Activated naive CD8-positive, alpha-beta T cell treated with anti-CD3 and anti-CD28 coated beads, Interleukin-2, amount 50 U/mL, for 24 hours (primary cell): Measurements from ENCODE around the gene CCDC170.

Experiments
- ATAC-seq: fragments of 150-1000 bp; cut with Tn5 transposase; one replicate; pipeline ENCODE4 v1.10.0; 2021
- DNase-seq: peaks from one replicate; pipeline ENCODE4 v3.0.0; 2021
- H3K27ac Mint-ChIP-seq: one replicate; pipeline ENCODE4 v1.8.0; 2021; ENCODE audit warnings: mild to moderate bottlenecking, mixed read lengths
- H3K27me3 Mint-ChIP-seq: one replicate; pipeline ENCODE4 v1.8.0; 2021; ENCODE audit warnings: mixed read lengths
- H3K36me3 Mint-ChIP-seq: one replicate; pipeline ENCODE4 v1.8.0; 2021; ENCODE audit warnings: low read depth, mixed read lengths
- H3K4me1 Mint-ChIP-seq: one replicate; pipeline ENCODE4 v1.8.0; 2021; ENCODE audit warnings: mixed read lengths
- H3K4me3 Mint-ChIP-seq: one replicate; pipeline ENCODE4 v1.8.0; 2021; ENCODE audit warnings: mild to moderate bottlenecking, moderate library complexity, mixed read lengths
- H3K9me3 Mint-ChIP-seq: one replicate; pipeline ENCODE4 v1.8.0; 2021; ENCODE audit warnings: mixed read lengths

CCDC170 gene

GRCh38 chr6:151478670-151479069 is 15.1 kb upstream of the CCDC170 start:
- H3K9me3 Mint-ChIP-seq: no peaks in the 10 kb centered on the region
- H3K4me3 Mint-ChIP-seq: no peak overlapping the region
- no peaks in the 10 kb centered on the region for H3K27me3 Mint-ChIP-seq
- DNase-seq: no peak
- H3K4me1 Mint-ChIP-seq: peaks cover 21% of the 10 kb centered on the region
- no peak overlapping the region for H3K27ac Mint-ChIP-seq
- no peaks in the 10 kb centered on the region for H3K36me3 Mint-ChIP-seq
- no peak for ATAC-seq

GRCh38 chr6:151481786-151482185 is 12.0 kb upstream of the CCDC170 start:
- no peak overlapping the region for H3K4me3 Mint-ChIP-seq
- DNase-seq (no peak), ATAC-seq (no peak)
- H3K36me3 Mint-ChIP-seq: no peaks in the 10 kb centered on the region
- no peak overlapping the region for H3K27ac Mint-ChIP-seq
- no peaks in the 10 kb centered on the region for H3K27me3 Mint-ChIP-seq
- H3K4me1 Mint-ChIP-seq: peaks cover 22% of the 10 kb centered on the region
- H3K9me3 Mint-ChIP-seq: no peaks in the 10 kb centered on the region

DNA sequence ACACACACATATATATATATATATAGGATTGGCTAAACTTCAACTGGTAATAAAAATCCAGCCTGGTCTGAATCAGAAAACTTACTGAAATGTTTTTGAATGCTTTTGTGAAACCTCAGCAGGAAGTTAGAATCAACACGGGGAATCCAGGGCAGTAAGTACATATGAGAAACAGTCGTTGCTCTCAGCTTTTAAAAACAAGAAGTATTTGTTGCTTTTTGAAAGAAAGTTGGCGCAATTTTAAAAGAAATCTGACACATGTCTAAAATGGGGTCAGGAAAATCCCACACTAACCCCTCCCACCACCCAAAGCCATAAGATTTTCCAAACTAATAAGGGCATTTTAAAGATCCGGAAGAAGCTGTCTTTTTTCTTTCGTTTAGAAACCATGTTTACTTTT is 11.5 kb upstream of the CCDC170 start:
- Mint-ChIP-seq H3K27me3 (no peaks in the 10 kb centered on the region), H3K27ac (peak overlapping the region; percentile 66), H3K4me1 (peaks cover 22% of the 10 kb centered on the region), H3K4me3 (peak overlapping the region; percentile 22), H3K9me3 (no peaks in the 10 kb centered on the region), H3K36me3 (no peaks in the 10 kb centered on the region)
- ATAC-seq (no peak), DNase-seq (no peak)

- H3K4me1 Mint-ChIP-seq: peaks cover 22% of the 10 kb centered on the region
- ATAC-seq (no peak), DNase-seq (no peak)
- H3K4me3 Mint-ChIP-seq: no peak overlapping the region
- no peaks in the 10 kb centered on the region for H3K9me3 Mint-ChIP-seq
- no peaks in the 10 kb centered on the region for H3K27me3 Mint-ChIP-seq
- no peaks in the 10 kb centered on the region for H3K36me3 Mint-ChIP-seq
- H3K27ac Mint-ChIP-seq: no peak overlapping the region
Observed at GRCh38 chr6:151483994-151484393, 9.8 kb upstream of the CCDC170 start.

DNA sequence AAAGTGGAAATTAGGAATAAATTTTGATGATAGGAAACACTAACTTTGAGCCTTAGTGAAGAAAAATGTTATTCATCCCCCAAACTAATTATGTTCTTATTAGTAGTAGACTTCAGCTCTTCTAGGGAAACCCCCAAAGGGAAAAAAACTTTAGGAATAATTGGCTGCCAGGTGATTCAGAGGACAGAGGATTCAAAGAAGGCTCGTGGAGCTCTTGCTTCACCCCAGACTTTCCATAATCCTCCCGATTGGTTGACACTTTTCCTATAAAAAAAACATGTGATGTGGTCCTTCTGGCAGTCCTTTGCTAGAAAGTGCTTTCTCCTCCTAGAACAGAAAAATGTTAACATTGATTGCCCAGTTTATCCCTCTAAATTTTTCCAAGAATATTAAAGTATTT is 5.6 kb upstream of the CCDC170 start:
- no peaks in the 10 kb centered on the region for H3K9me3 Mint-ChIP-seq
- DNase-seq (no peak), ATAC-seq (no peak)
- H3K4me3 Mint-ChIP-seq: no peak overlapping the region
- H3K36me3 Mint-ChIP-seq: no peaks in the 10 kb centered on the region
- H3K27ac Mint-ChIP-seq: no peak overlapping the region
- peaks cover 14% of the 10 kb centered on the region for H3K27me3 Mint-ChIP-seq
- H3K4me1 Mint-ChIP-seq: peaks cover 6% of the 10 kb centered on the region

DNA sequence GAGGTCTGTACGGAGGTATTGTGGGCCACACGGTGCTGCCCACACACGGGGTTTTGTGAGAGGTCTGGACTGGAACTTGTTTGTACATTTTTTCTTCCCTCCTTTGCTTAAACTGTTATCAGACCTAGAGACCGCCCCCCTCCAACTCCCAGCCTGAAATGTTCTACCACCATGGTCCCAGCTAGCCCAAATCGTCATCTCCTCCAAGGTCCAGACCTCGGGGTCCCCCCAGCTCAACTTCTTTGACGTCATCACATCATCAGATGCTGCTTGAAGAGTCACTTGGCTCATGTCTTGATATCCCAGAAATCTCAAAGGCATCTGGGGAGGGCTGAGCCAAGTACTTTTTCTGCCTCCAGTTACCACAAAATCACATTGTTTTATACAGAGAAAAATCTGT is 2.8 kb upstream of the CCDC170 start:
- no peak overlapping the region for H3K4me3 Mint-ChIP-seq
- no peak overlapping the region for H3K27ac Mint-ChIP-seq
- H3K36me3 Mint-ChIP-seq: no peaks in the 10 kb centered on the region
- peaks cover 5% of the 10 kb centered on the region for H3K4me1 Mint-ChIP-seq
- no peak for ATAC-seq
- no peaks in the 10 kb centered on the region for H3K9me3 Mint-ChIP-seq
- peaks cover 37% of the 10 kb centered on the region for H3K27me3 Mint-ChIP-seq
- DNase-seq: no peak

- H3K4me3 Mint-ChIP-seq: peak overlapping the region; percentile 52
- peaks cover 5% of the 10 kb centered on the region for H3K4me1 Mint-ChIP-seq
- no peaks in the 10 kb centered on the region for H3K36me3 Mint-ChIP-seq
- DNase-seq: no peak
- no peak overlapping the region for H3K27ac Mint-ChIP-seq
- H3K9me3 Mint-ChIP-seq: no peaks in the 10 kb centered on the region
- H3K27me3 Mint-ChIP-seq: peaks cover 45% of the 10 kb centered on the region
- ATAC-seq: no peak
Observed at GRCh38 chr6:151493161-151493803, 535 bp upstream of the CCDC170 start.

GRCh38 chr6:151494235-151494935 is 568 bp downstream of the CCDC170 start:
- ATAC-seq (no peak), DNase-seq (peak; percentile 14)
- Mint-ChIP-seq H3K27ac (no peak overlapping the region), H3K9me3 (no peaks in the 10 kb centered on the region), H3K36me3 (no peaks in the 10 kb centered on the region), H3K4me3 (peak overlapping the region; percentile 69), H3K4me1 (peaks cover 5% of the 10 kb centered on the region), H3K27me3 (peaks cover 45% of the 10 kb centered on the region)

GRCh38 chr6:151494936-151495320 is 1.1 kb downstream of the CCDC170 start:
- peaks cover 5% of the 10 kb centered on the region for H3K4me1 Mint-ChIP-seq
- peak overlapping the region; percentile 69 for H3K4me3 Mint-ChIP-seq
- peaks cover 50% of the 10 kb centered on the region for H3K27me3 Mint-ChIP-seq
- H3K9me3 Mint-ChIP-seq: no peaks in the 10 kb centered on the region
- H3K36me3 Mint-ChIP-seq: no peaks in the 10 kb centered on the region
- DNase-seq: no peak
- H3K27ac Mint-ChIP-seq: no peak overlapping the region
- ATAC-seq: no peak

DNA sequence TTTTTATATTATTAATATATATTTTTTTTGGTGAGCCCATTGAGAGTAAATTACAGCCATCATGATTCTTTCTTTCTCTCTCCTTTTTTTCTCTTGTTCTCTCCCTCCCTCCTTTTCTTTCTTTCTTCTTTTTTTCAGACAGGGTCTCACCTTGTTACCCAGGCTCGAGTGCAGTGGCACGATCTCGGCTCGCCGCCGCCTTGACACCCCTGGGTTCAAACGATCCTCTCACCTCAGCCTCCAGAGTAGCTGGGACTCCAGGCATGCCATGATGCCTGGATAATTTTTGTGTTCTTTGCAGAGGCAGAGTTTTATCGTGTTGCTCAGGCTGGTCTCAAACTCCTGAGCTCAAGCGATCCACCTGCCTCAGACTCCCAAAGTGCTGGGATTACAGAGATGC is 1.6 kb downstream of the CCDC170 start:
- no peak for ATAC-seq
- Mint-ChIP-seq H3K36me3 (no peaks in the 10 kb centered on the region), H3K4me3 (no peak overlapping the region), H3K27ac (no peak overlapping the region), H3K27me3 (peaks cover 52% of the 10 kb centered on the region), H3K9me3 (no peaks in the 10 kb centered on the region), H3K4me1 (peaks cover 5% of the 10 kb centered on the region)
- no peak for DNase-seq

DNA sequence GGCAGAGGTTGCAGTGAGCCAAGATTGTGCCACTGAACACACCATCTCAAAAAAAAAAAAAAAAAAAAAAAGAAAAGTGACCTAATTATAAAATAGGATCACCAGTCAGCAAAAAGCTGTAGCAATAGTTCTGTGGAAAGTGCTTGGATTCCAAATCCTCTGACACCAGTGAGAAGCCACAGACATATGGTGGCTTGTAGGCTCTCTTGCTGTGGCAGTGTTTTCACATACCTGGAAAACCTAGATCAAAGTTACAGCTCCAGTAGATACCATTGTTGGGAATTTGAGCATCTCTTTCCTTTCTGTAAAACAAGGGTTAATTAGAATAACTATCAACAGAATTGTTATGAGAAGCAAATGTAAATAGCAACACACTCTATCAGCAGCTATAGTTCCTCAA is 4.1 kb downstream of the CCDC170 start:
- Mint-ChIP-seq H3K27ac (no peak overlapping the region), H3K36me3 (no peaks in the 10 kb centered on the region), H3K9me3 (no peaks in the 10 kb centered on the region), H3K4me1 (peaks cover 5% of the 10 kb centered on the region), H3K27me3 (peaks cover 44% of the 10 kb centered on the region), H3K4me3 (no peak overlapping the region)
- DNase-seq (no peak), ATAC-seq (no peak)

- H3K4me1 Mint-ChIP-seq: peaks cover 5% of the 10 kb centered on the region
- H3K27me3 Mint-ChIP-seq: peaks cover 42% of the 10 kb centered on the region
- H3K36me3 Mint-ChIP-seq: no peaks in the 10 kb centered on the region
- DNase-seq (no peak), ATAC-seq (no peak)
- H3K27ac Mint-ChIP-seq: no peak overlapping the region
- H3K9me3 Mint-ChIP-seq: no peaks in the 10 kb centered on the region
- no peak overlapping the region for H3K4me3 Mint-ChIP-seq
Observed at GRCh38 chr6:151498327-151498726, 4.5 kb downstream of the CCDC170 start.

DNA sequence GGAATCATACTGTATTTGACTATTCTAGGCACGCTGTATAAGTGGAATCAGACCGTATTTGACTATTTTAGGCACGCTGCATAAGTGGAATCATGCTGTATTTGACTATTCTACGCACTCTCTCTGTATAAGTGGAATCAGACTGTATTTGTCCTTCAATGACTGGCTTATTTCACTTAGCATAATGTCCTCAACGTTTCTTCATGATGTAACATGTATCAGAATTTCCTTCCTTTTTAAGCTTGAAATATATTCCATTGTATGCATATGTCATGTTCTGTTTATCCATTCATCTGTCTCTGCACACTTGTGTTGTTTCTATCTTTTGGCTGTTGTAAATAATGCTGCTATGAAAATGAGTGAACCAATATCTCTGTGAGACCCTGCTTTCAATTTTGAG is 5.7 kb downstream of the CCDC170 start:
- ATAC-seq (no peak), DNase-seq (no peak)
- Mint-ChIP-seq H3K9me3 (no peaks in the 10 kb centered on the region), H3K27me3 (peaks cover 35% of the 10 kb centered on the region), H3K27ac (no peak overlapping the region), H3K4me1 (peaks cover 2% of the 10 kb centered on the region), H3K4me3 (no peak overlapping the region), H3K36me3 (no peaks in the 10 kb centered on the region)

GRCh38 chr6:151501511-151502136 is 7.8 kb downstream of the CCDC170 start:
- Mint-ChIP-seq H3K27me3 (peaks cover 17% of the 10 kb centered on the region), H3K27ac (no peak overlapping the region)

GRCh38 chr6:151502499-151502898 is 8.7 kb downstream of the CCDC170 start:
- ATAC-seq (no peak), DNase-seq (no peak)
- Mint-ChIP-seq H3K4me3 (no peak overlapping the region), H3K9me3 (no peaks in the 10 kb centered on the region), H3K36me3 (no peaks in the 10 kb centered on the region), H3K4me1 (no peaks in the 10 kb centered on the region), H3K27ac (no peak overlapping the region), H3K27me3 (peaks cover 13% of the 10 kb centered on the region)

More at GRCh38 chr6:151501511-151502136, 7.8 kb downstream of the CCDC170 start:
- ATAC-seq (no peak), DNase-seq (no peak)
- Mint-ChIP-seq H3K36me3 (no peaks in the 10 kb centered on the region), H3K4me3 (no peak overlapping the region), H3K9me3 (no peaks in the 10 kb centered on the region), H3K4me1 (no peaks in the 10 kb centered on the region)
